GM20000 (cell line): ENCODE results near the gene HABP4.

Experiments
- DNase-seq: peaks from one replicate; pipeline ENCODE4 v3.0.0; 2012; ENCODE audit warnings: low spot score
- CTCF ChIP-seq: IDR thresholded peaks from 2 replicates; pipeline ENCODE4 v1.5.1; 2012; ENCODE audit warnings: mild to moderate bottlenecking, control low read depth; ENCODE audit errors: extremely low read depth, missing control alignments

Gene HABP4

GRCh38 chr9:96487949-96488348, 38.0 kb downstream of the HABP4 start:
- no peak for TF ChIP-seq CTCF
- DNase-seq, result no peak

- TF ChIP-seq CTCF, result no peak
- no peak for DNase-seq
These were observed 39.6 kb downstream of the HABP4 start for GRCh38 chr9:96489482-96489979.

GRCh38 chr9:96490534-96491078, 40.6 kb downstream of the HABP4 start:
- DNase-seq, result no peak
- TF ChIP-seq CTCF, result no peak

GRCh38 chr9:96491079-96491879, 41.3 kb downstream of the HABP4 start:
- no peak for DNase-seq
- no peak for TF ChIP-seq CTCF

GRCh38 chr9:96491880-96492525, 42.0 kb downstream of the HABP4 start:
- DNase-seq, result no peak
- TF ChIP-seq CTCF, result no peak

GRCh38 chr9:96492993-96493531, 43.1 kb downstream of the HABP4 start:
- no peak for TF ChIP-seq CTCF
- DNase-seq, result no peak

GRCh38 chr9:96493757-96494156, 43.8 kb downstream of the HABP4 start:
- no peak for TF ChIP-seq CTCF
- DNase-seq, result no peak
